NT2/D1 (cell line): Measurements from ENCODE around the gene SDC1.
"Not testable (repeated sequence)": the region's sequence is repeated elsewhere in the genome, so short reads cannot be mapped to it uniquely, and the experiment has no call there.

ENCODE experiments used
- DNase-seq: peaks from one replicate; pipeline ENCODE4 v3.0.0-alpha.2; 2011; ENCODE audit warnings: low read depth, low spot score
- H3K27me3 ChIP-seq: 2 replicates; pipeline ENCODE4 v1.6.0; 2011; ENCODE audit warnings: mild to moderate bottlenecking; ENCODE audit not compliant: insufficient read length, insufficient read depth
- H3K36me3 ChIP-seq: 2 replicates; pipeline ENCODE4 v1.6.1; 2011; ENCODE audit warnings: mild to moderate bottlenecking, low read length, mixed read lengths; ENCODE audit not compliant: insufficient read depth, insufficient read length
- H3K4me1 ChIP-seq: 2 replicates; pipeline ENCODE4 v1.5.1; 2011; ENCODE audit not compliant: insufficient read depth, insufficient read length
- H3K4me3 ChIP-seq: 2 replicates; pipeline ENCODE4 v1.5.1; 2011; ENCODE audit warnings: low read depth; ENCODE audit not compliant: insufficient read length
- H3K9ac ChIP-seq: 2 replicates; pipeline ENCODE4 v1.6.0; 2011; ENCODE audit warnings: low read depth; ENCODE audit not compliant: insufficient read length
- H3K9me3 ChIP-seq: 2 replicates; pipeline ENCODE4 v1.5.1; 2011; ENCODE audit warnings: mild to moderate bottlenecking, low read length; ENCODE audit not compliant: insufficient read depth
- SUZ12 ChIP-seq: IDR thresholded peaks from 2 replicates; pipeline ENCODE4 v1.6.1; 2011; ENCODE audit not compliant: insufficient read length, insufficient read depth; ENCODE audit errors: extremely low read depth
- YY1 ChIP-seq: IDR thresholded peaks from 2 replicates; pipeline ENCODE4 v1.6.1; 2011; ENCODE audit not compliant: insufficient read length, insufficient read depth
- ZNF274 ChIP-seq: IDR thresholded peaks from 2 replicates; pipeline ENCODE4 v1.6.1; 2011; ENCODE audit warnings: mild to moderate bottlenecking, low read depth, low read length

The SDC1 gene

DNA sequence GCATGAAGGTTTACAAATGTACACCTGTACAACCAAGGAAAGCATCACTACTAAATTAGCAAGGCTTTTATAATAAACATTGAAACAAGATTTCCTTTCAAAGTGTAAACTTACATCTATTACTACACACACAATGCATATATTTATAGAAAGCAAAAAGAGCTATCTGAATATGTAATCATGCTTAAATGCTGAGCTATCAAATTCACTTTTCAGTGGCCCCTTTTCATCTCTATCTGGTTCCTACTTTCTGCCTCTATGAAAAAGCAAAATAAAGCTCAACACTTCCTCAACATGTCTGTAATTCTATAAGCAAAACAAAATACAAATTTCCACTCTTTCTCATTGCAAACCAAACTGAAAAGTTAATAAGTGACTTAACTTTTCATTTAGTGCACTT is 25.5 kb upstream of the SDC1 start:
- no peak overlapping the region for H3K9ac ChIP-seq
- H3K27me3 ChIP-seq, result no peaks in the 10 kb centered on the region
- TF ChIP-seq YY1 (no peak), SUZ12 (no peak), ZNF274 (no peak)
- peaks cover 78% of the 10 kb centered on the region for H3K36me3 ChIP-seq
- no peak overlapping the region for H3K4me3 ChIP-seq
- H3K4me1 ChIP-seq, result no peaks in the 10 kb centered on the region
- DNase-seq, result no peak
- no peaks in the 10 kb centered on the region for H3K9me3 ChIP-seq

DNA sequence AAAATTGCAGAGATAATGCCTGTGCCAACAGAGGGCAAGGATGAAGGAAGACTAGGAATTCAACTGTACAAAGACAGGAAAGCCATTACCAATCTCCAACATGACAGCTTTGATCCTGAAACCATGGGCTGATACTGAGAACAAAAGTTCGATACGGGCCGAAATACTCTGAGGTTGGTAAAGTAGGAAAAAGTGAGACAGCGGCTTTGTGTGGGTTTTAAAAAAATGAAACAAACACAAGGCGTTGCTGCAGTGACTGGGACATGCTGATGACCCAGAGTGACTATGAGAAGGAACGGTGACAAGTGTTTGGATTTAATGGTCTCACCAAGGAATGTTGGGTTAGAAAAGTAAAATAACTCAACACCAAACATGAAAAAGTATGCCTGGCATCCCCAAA is 24.2 kb upstream of the SDC1 start:
- Histone ChIP-seq H3K4me3 (no peak overlapping the region), H3K36me3 (peaks cover 66% of the 10 kb centered on the region), H3K9ac (no peak overlapping the region), H3K27me3 (no peaks in the 10 kb centered on the region), H3K9me3 (no peaks in the 10 kb centered on the region), H3K4me1 (no peaks in the 10 kb centered on the region)
- TF ChIP-seq ZNF274 (no peak), SUZ12 (no peak), YY1 (no peak)
- DNase-seq, result no peak

DNA sequence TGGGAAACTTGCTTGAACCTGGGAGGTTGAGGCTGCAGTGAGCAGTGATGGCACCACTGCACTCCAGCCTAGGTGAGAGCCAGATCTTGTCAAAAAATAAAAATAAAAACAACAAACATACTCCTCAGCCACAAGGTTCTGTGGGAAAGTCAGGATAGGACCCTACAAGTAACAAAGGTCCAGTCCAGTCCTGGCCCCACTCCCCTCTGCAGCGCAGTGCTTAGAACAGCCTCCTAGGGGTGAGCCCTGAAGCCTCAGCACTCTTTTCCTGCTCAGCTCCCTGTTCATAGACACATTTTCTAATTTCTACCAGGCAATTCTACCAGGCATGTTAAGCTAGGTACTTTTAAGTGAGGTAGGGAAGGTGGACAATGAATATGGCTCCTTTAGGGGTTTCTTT is 22.2 kb upstream of the SDC1 start:
- peaks cover 45% of the 10 kb centered on the region for H3K36me3 ChIP-seq
- H3K9ac ChIP-seq, result no peak overlapping the region
- no peaks in the 10 kb centered on the region for H3K27me3 ChIP-seq
- no peak for DNase-seq
- peaks cover under 1% of the 10 kb centered on the region for H3K4me1 ChIP-seq
- H3K4me3 ChIP-seq, result no peak overlapping the region
- no peaks in the 10 kb centered on the region for H3K9me3 ChIP-seq
- TF ChIP-seq SUZ12 (no peak), YY1 (no peak), ZNF274 (no peak)

DNA sequence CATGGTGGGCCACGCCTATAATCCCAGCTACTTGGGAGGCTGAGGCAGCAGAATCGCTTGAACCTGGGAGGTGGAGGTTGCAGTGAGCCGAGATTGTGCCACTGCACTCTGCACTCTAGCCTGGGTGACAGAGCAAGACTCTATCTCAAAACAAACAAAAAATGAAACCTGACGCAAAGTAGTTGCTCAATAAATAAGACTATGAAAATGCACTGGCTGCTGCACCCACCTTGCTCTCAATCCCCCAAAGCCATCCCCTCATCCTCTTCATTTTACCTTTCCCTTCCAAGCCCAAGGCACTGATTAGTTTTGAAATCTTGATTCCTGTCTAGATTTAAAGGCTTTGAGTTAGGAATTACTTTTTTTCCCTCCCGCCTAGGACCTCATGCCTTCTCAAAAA is 18.7 kb upstream of the SDC1 start:
- DNase-seq, H3K27me3 ChIP-seq, H3K9me3 ChIP-seq, H3K4me3 ChIP-seq, H3K4me1 ChIP-seq, H3K9ac ChIP-seq: not testable (repeated sequence)
- peaks cover 13% of the 10 kb centered on the region for H3K36me3 ChIP-seq

DNA sequence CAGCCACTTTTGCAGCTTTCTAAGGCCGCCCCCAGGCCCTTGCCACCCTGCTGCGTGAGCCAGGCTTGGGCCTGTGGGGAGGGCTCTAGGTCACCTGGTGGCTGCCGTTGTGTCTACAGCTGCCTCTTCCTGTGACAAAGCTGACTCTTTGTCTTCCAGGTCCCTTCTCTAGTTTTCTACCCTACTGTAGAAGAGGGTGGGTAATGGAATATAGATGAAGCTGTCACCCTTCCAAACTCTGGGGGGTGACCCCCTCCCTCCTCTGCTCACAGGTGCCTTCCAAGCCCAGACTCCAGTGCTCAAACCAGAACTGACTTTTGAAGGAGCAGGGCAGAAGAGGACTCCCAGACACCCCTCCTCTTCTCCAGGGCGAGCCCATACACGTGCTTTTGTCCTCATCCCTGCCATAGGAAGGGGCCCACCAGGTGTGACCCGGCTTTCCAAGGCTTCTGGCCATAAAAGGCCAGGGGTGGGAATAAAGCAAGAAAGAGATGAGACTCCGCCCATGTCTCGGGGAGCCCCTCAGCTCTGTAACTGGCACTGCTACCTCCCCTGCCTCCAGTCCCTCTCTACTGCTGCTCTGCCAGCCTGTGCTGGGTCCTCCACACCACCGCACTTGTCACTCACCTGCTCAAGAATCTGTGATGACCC is 17.9 kb upstream of the SDC1 start:
- peaks cover 3% of the 10 kb centered on the region for H3K4me1 ChIP-seq
- H3K27me3 ChIP-seq, result no peaks in the 10 kb centered on the region
- no peak overlapping the region for H3K4me3 ChIP-seq
- H3K36me3 ChIP-seq, result peaks cover 13% of the 10 kb centered on the region
- H3K9ac ChIP-seq, result no peak overlapping the region
- DNase-seq, result no peak
- TF ChIP-seq SUZ12 (no peak), ZNF274 (no peak), YY1 (no peak)
- no peaks in the 10 kb centered on the region for H3K9me3 ChIP-seq

DNA sequence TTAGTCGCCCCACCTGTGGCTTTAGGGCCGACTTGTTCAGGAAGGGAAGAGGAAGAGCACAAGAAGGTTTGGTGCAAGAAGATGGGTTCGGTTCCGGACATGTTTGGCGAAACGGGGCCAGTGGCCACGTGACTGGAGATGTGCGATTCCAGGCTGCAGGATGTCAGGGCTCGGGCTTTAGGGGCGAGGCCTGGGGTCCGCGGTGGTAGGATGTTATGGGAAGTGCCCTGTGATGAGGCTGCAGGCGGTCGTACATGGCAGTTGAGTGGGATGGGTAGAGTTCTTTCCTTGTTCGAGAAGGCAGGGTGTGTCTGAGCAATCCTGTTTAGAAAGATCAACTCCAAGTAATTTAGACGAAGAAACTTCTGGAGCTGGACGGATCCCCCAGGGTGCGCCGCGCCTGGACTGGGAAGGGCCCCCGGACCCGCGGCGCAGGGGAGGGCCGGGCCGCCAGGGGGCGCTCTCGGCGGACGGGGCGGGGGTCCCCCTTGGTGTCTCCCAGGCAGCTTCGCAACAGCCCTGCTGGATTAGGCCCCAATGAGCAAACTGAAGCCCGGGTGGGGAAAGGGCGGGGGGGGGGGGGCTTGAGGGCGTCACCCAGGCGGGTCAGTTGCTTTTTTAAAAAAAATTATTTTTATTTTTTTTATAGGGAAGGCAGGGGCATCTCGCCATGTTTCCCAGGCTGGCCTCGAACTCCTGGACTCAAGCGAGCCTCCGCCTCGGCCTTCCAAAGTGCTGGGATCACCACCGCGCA is 17.2 kb upstream of the SDC1 start:
- Histone ChIP-seq H3K4me3 (no peak overlapping the region), H3K36me3 (peaks cover 6% of the 10 kb centered on the region), H3K9me3 (no peaks in the 10 kb centered on the region), H3K4me1 (peaks cover 3% of the 10 kb centered on the region), H3K9ac (no peak overlapping the region), H3K27me3 (no peaks in the 10 kb centered on the region)
- DNase-seq, result no peak
- no peak for TF ChIP-seq YY1
- no peak for TF ChIP-seq SUZ12
- TF ChIP-seq ZNF274, result no peak

DNA sequence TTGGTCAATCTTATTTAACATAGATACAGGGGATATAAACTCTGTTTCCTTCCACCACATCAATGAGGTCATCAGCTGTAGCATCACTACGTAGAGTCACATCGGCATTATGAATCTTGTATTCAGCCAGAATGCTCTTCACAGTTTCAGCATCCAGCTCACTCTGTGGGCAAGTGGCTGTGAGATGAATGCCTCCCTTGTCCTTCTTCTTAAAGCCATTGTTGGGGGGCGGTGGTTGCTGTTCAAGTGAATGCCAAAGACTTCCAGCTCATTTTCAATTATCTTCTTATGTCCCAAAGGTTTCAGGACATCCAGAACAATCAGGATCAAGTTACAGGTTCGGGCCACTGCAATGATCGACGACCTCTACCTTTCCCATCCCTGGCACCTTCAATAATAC is 15.4 kb upstream of the SDC1 start:
- not testable (repeated sequence) for H3K9me3 ChIP-seq, H3K27me3 ChIP-seq, DNase-seq, H3K36me3 ChIP-seq, H3K4me1 ChIP-seq, H3K4me3 ChIP-seq, H3K9ac ChIP-seq

DNA sequence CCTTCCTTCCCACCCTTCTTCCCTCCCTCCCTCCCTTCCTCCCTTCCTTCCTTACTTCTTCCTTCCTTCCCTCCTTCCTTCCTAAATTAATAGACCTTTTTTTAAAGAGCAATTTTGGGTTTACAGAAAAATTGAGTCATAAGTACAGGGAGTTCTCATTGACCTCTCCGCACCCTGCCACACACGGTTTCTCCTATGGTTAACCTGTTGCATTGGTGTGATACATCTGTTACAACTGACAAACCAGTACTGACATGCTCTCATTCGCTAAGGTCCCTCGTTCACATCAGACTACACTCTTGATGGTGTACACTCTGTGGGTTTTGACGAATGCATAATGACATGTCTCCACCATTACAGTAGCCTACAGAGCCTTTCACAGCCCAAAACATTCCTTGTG is 11.6 kb upstream of the SDC1 start:
- no peak overlapping the region for H3K4me3 ChIP-seq
- no peaks in the 10 kb centered on the region for H3K9me3 ChIP-seq
- no peaks in the 10 kb centered on the region for H3K36me3 ChIP-seq
- DNase-seq, result no peak
- H3K9ac ChIP-seq, result no peak overlapping the region
- peaks cover 4% of the 10 kb centered on the region for H3K4me1 ChIP-seq
- H3K27me3 ChIP-seq, result no peaks in the 10 kb centered on the region
- TF ChIP-seq YY1 (no peak), ZNF274 (no peak), SUZ12 (no peak)
